HepG2 (cell line): ENCODE results near the gene TRPC4. TPM values are rescaled to one million over a fixed set of nuclear protein-coding genes. Genes with fewer than 3 reads are reported as not detected.

ENCODE experiments used
- ATAC-seq: fragments of 200-7000 bp; cut with Tn5 transposase; 3 replicates; pipeline ENCODE4 v1.9.1; 2020; ENCODE audit warnings: mild to moderate bottlenecking, moderate library complexity
- BruUV-seq: library from RNA; stranded (reverse); fragments of 400-500 nt; replicated peaks from 2 replicates; lab custom pipeline; 2021; lab: Mats Ljungman, UMichigan
- CTCF ChIA-PET: fragments of 300-600 bp; formaldehyde crosslinking; extraction: SDS; loops from one replicate; lab custom pipeline; 2021; ENCODE audit warnings: low total read pairs, inconsistent platforms, low intra/inter-chr PET ratio; lab: Yijun Ruan, JAX
- POLR2A ChIA-PET: fragments of 350-600 bp; sonication (Branson Sonifier 250); formaldehyde crosslinking; loops from one replicate; lab custom pipeline; 2020; ENCODE audit warnings: antibody characterized with exemption, inconsistent platforms; lab: Yijun Ruan, JAX
- DNase-seq: peaks from one replicate; pipeline ENCODE4 v3.0.0-alpha.2; 2015; ENCODE audit warnings: low spot score
- FAIRE-seq: peaks from 3 replicates; lab custom pipeline; 2011; peaks lifted over from hg19 to GRCh38; lab: Jason Lieb, UNC
- H2AFZ ChIP-seq: one replicate; pipeline ENCODE4 v1.6.1; 2011; ENCODE audit warnings: low read length, inconsistent platforms
- H3K27ac ChIP-seq: fragments of 300-600 bp; 3 replicates; pipeline ENCODE4 v1.8.0; 2011; ENCODE audit warnings: mixed run types, mild to moderate bottlenecking, mixed read lengths, low read length, inconsistent platforms; ENCODE audit not compliant: insufficient read depth; ENCODE audit errors: extremely low read length
- H3K27me3 ChIP-seq, 2 experiments: fragments of 200-600 bp in 1 of 2; 2 replicates in 1 of 2; 3 replicates in 1 of 2; pipeline versions ENCODE4 v1.6.0 to v1.8.0; 2011; ENCODE audit warnings: low read length in 2 of 2, mild to moderate bottlenecking in 2 of 2, moderate library complexity in 2 of 2, inconsistent platforms in 1 of 2; ENCODE audit not compliant: insufficient read depth in 2 of 2, control insufficient read depth in 1 of 2
- H3K36me3 ChIP-seq, 2 experiments: fragments of 200-600 bp in 1 of 2; replicated peaks in 1 of 2; 2 replicates in 1 of 2; 3 replicates in 1 of 2; pipeline versions ENCODE4 v1.5.1 to v1.8.0; 2011; ENCODE audit warnings: low read length in 2 of 2, inconsistent platforms in 1 of 2; ENCODE audit not compliant: insufficient read depth in 2 of 2, control insufficient read depth in 1 of 2
- H3K4me1 ChIP-seq: 2 replicates; pipeline ENCODE4 v1.5.1; 2012; ENCODE audit warnings: low read length, inconsistent platforms; ENCODE audit not compliant: insufficient read depth
- H3K4me2 ChIP-seq: 2 replicates; pipeline ENCODE4 v1.6.0; 2011; ENCODE audit warnings: low read depth, low read length, inconsistent platforms
- H3K4me3 ChIP-seq, 3 experiments: fragments of 200-600 bp in 1 of 3; sonication (generic), shearing (Covaris generic) in 1 of 3; replicated peaks in 1 of 3; 2 replicates each; pipeline ENCODE4 v1.5.1; 2011 to 2016; ENCODE audit warnings: low read length in 3 of 3, inconsistent platforms in 2 of 3, low read depth in 2 of 3, mild to moderate bottlenecking in 2 of 3, control low read depth in 1 of 3, mixed read lengths in 1 of 3; ENCODE audit not compliant: insufficient read depth in 1 of 3
- H3K79me2 ChIP-seq: one replicate; pipeline ENCODE4 v1.6.1; 2011; ENCODE audit warnings: low read length, inconsistent platforms; ENCODE audit not compliant: insufficient read depth
- H3K9ac ChIP-seq: 2 replicates; pipeline ENCODE4 v1.6.0; 2011; ENCODE audit warnings: mild to moderate bottlenecking, low read depth, low read length, inconsistent platforms; ENCODE audit not compliant: insufficient read depth
- H3K9me3 ChIP-seq: 2 replicates; pipeline ENCODE4 v1.5.1; 2012; ENCODE audit warnings: mild to moderate bottlenecking, low read length
- H4K20me1 ChIP-seq: 2 replicates; pipeline ENCODE4 v1.6.0; 2011; ENCODE audit warnings: inconsistent platforms, mild to moderate bottlenecking, low read length, moderate library complexity; ENCODE audit not compliant: insufficient read depth
- PHF8 ChIP-seq: sonication (generic); formaldehyde crosslinking; IDR thresholded peaks from 2 replicates; pipeline ENCODE4 v1.5.0; 2020; ENCODE audit warnings: missing genetic modification reagents
- SPEN ChIP-seq: sonication (generic); formaldehyde crosslinking; IDR thresholded peaks from 2 replicates; pipeline ENCODE4 v1.5.1; 2020; ENCODE audit warnings: low read depth, mild to moderate bottlenecking, missing genetic modification reagents
- WGBS: methylation state at CpG from one replicate; pipeline ENCODE4 v1.1.6; 2017; ENCODE audit warnings: low lambda C conversion rate; 5-methylcytosine and 5-hydroxymethylcytosine counted together
- in situ Hi-C: cut with HindIII; loops from 2 replicates; pipeline ENCODE4 v1.10.0; 2017; ENCODE audit warnings: low pct_unique_long_range_greater_than_20kb; ENCODE audit not compliant: extremely low pct_ligation_motif_present
- intact Hi-C: fragments of 100-400 bp; cut with micrococcal nuclease; formaldehyde crosslinking; loops from one replicate; pipeline ENCODE4 v1.10.0; 2022; ENCODE audit not compliant: unreplicated experiment
- polyA plus RNA-seq, 8 experiments: library from polyadenylated mRNA; depleted of rRNA in 3 of 8; stranded (reverse) in 7 of 8; unstranded in 1 of 8; fragments of >200 nt; fragmentation: Illumina TruSeq in 4 of 8; extraction: Trizol in 4 of 8; gene quantifications; 2 replicates each; pipeline versions ENCODE4 v1.2.1 to v1.2.3, GENCODE V29; 2011 to 2016; ENCODE audit warnings: low read depth in 4 of 8, missing spikeins in 1 of 8, mixed read lengths in 1 of 8; ENCODE audit not compliant: insufficient read depth in 1 of 8
- total RNA-seq, 5 experiments: library from RNA; depleted of rRNA; stranded (reverse); fragments of >200 nt; fragmentation: Illumina TruSeq; extraction: Trizol; gene quantifications; 2 replicates each; pipeline ENCODE4 v1.2.3, GENCODE V29; 2016; ENCODE audit warnings: low read depth in 1 of 5
- TF ChIP-seq, protein P1 (sequence below): fragments of 450-650 bp; IDR thresholded peaks from 2 replicates; pipeline ENCODE4 v1.6.1; 2017; ENCODE audit warnings: mild to moderate bottlenecking
- TF ChIP-seq, protein P2 (sequence below): fragments of 450-650 bp; IDR thresholded peaks from 2 replicates; pipeline ENCODE4 v1.6.1; 2016
- TF ChIP-seq, protein P3 (sequence below): sonication (generic); formaldehyde crosslinking; IDR thresholded peaks from 2 replicates; pipeline ENCODE4 v1.5.0; 2020; ENCODE audit warnings: mild to moderate bottlenecking, missing genetic modification reagents, borderline replicate concordance

TRPC4 gene
- total and polyA plus RNA-seq, 2 of the 13 experiments (the other 11 are each of a cell fraction or from before 2014, with no cell fraction given): not detected

DNA sequence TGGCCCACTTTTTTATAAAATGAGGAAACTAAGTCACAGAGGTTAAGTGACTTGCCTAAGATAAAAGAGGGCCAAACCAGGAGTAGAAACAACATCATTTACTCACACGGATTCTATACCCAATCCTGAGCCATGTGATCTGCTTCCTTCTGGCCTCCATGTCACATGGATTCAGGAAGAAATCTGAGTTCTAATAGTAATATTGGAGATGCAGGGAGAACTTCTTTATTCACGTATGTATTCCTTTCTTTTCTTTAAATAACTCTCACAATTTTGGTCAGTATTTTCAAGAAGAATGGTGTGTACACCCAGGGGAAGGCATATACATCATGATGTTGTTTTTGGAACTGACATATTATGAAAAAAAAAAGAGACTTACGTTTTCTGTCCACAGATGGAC, 272.8 kb downstream of the TRPC4 start:
- Histone ChIP-seq H2AFZ (no peak overlapping the region), H3K79me2 (no peaks in the 10 kb centered on the region), H3K9ac (no peak overlapping the region), H3K27ac (no peak overlapping the region), H3K27me3 (no peaks in the 10 kb centered on the region), H3K9me3 (no peaks in the 10 kb centered on the region), H4K20me1 (no peaks in the 10 kb centered on the region), H3K36me3 (no peaks in the 10 kb centered on the region), H3K4me3 (no peak overlapping the region), H3K4me2 (no peak overlapping the region), H3K4me1 (no peaks in the 10 kb centered on the region)
- intact Hi-C loops (no loop called here), in situ Hi-C loops (no loop called here)
- under 1% methylated on average over 3 of the region's 3 CpGs for WGBS
- ATAC-seq (no peak), FAIRE-seq (no peak), DNase-seq (no peak)
- no TSS peak for BruUV-seq
- no peak for TF ChIP-seq PHF8 (CRISPR knock-in tag)
- TF ChIP-seq SPEN (CRISPR knock-in tag): no peak
- TF ChIP-seq, protein P1, sequence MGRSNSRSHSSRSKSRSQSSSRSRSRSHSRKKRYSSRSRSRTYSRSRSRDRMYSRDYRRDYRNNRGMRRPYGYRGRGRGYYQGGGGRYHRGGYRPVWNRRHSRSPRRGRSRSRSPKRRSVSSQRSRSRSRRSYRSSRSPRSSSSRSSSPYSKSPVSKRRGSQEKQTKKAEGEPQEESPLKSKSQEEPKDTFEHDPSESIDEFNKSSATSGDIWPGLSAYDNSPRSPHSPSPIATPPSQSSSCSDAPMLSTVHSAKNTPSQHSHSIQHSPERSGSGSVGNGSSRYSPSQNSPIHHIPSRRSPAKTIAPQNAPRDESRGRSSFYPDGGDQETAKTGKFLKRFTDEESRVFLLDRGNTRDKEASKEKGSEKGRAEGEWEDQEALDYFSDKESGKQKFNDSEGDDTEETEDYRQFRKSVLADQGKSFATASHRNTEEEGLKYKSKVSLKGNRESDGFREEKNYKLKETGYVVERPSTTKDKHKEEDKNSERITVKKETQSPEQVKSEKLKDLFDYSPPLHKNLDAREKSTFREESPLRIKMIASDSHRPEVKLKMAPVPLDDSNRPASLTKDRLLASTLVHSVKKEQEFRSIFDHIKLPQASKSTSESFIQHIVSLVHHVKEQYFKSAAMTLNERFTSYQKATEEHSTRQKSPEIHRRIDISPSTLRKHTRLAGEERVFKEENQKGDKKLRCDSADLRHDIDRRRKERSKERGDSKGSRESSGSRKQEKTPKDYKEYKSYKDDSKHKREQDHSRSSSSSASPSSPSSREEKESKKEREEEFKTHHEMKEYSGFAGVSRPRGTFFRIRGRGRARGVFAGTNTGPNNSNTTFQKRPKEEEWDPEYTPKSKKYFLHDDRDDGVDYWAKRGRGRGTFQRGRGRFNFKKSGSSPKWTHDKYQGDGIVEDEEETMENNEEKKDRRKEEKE: no peak
- TF ChIP-seq, protein P2, sequence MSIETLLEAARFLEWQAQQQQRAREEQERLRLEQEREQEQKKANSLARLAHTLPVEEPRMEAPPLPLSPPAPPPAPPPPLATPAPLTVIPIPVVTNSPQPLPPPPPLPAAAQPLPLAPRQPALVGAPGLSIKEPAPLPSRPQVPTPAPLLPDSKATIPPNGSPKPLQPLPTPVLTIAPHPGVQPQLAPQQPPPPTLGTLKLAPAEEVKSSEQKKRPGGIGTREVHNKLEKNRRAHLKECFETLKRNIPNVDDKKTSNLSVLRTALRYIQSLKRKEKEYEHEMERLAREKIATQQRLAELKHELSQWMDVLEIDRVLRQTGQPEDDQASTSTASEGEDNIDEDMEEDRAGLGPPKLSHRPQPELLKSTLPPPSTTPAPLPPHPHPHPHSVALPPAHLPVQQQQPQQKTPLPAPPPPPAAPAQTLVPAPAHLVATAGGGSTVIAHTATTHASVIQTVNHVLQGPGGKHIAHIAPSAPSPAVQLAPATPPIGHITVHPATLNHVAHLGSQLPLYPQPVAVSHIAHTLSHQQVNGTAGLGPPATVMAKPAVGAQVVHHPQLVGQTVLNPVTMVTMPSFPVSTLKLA: peak; percentile 51; the same call in 1 of the 2 replicates
- ChIA-PET CTCF (no interaction called here), POLR2A (no interaction called here)

DNA sequence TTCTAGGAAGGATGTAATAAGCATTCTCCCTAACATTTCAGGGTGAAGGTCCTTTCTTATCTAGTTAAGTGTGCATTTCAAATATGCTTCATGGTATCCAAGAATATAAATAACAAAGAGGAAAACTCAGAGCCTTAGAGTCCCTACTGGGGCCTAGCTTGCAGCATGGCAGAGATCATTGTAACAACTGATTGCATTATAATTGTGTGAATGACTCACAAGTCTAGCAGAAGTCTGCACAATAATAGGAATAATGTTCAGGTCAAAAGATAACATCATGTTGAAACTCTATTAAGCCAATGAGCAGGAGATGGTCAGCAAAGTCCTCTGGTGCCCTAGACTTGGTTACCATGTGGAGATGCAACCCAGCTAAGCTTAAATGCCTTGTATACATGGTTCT, 274.4 kb downstream of the TRPC4 start:
- FAIRE-seq: no peak
- Histone ChIP-seq H3K27ac (no peak overlapping the region), H4K20me1 (no peaks in the 10 kb centered on the region), H3K9me3 (no peaks in the 10 kb centered on the region), H3K4me2 (no peak overlapping the region), H3K36me3 (no peaks in the 10 kb centered on the region), H3K27me3 (no peaks in the 10 kb centered on the region), H3K4me3 (no peak overlapping the region), H3K4me1 (no peaks in the 10 kb centered on the region), H3K79me2 (no peaks in the 10 kb centered on the region), H2AFZ (no peak overlapping the region), H3K9ac (no peak overlapping the region)
- intact Hi-C loops (no loop called here), in situ Hi-C loops (no loop called here)
- ChIA-PET CTCF (no interaction called here), POLR2A (no interaction called here)
- DNase-seq: no peak
- BruUV-seq: no TSS peak
- ATAC-seq: no peak
- TF ChIP-seq, protein P3, sequence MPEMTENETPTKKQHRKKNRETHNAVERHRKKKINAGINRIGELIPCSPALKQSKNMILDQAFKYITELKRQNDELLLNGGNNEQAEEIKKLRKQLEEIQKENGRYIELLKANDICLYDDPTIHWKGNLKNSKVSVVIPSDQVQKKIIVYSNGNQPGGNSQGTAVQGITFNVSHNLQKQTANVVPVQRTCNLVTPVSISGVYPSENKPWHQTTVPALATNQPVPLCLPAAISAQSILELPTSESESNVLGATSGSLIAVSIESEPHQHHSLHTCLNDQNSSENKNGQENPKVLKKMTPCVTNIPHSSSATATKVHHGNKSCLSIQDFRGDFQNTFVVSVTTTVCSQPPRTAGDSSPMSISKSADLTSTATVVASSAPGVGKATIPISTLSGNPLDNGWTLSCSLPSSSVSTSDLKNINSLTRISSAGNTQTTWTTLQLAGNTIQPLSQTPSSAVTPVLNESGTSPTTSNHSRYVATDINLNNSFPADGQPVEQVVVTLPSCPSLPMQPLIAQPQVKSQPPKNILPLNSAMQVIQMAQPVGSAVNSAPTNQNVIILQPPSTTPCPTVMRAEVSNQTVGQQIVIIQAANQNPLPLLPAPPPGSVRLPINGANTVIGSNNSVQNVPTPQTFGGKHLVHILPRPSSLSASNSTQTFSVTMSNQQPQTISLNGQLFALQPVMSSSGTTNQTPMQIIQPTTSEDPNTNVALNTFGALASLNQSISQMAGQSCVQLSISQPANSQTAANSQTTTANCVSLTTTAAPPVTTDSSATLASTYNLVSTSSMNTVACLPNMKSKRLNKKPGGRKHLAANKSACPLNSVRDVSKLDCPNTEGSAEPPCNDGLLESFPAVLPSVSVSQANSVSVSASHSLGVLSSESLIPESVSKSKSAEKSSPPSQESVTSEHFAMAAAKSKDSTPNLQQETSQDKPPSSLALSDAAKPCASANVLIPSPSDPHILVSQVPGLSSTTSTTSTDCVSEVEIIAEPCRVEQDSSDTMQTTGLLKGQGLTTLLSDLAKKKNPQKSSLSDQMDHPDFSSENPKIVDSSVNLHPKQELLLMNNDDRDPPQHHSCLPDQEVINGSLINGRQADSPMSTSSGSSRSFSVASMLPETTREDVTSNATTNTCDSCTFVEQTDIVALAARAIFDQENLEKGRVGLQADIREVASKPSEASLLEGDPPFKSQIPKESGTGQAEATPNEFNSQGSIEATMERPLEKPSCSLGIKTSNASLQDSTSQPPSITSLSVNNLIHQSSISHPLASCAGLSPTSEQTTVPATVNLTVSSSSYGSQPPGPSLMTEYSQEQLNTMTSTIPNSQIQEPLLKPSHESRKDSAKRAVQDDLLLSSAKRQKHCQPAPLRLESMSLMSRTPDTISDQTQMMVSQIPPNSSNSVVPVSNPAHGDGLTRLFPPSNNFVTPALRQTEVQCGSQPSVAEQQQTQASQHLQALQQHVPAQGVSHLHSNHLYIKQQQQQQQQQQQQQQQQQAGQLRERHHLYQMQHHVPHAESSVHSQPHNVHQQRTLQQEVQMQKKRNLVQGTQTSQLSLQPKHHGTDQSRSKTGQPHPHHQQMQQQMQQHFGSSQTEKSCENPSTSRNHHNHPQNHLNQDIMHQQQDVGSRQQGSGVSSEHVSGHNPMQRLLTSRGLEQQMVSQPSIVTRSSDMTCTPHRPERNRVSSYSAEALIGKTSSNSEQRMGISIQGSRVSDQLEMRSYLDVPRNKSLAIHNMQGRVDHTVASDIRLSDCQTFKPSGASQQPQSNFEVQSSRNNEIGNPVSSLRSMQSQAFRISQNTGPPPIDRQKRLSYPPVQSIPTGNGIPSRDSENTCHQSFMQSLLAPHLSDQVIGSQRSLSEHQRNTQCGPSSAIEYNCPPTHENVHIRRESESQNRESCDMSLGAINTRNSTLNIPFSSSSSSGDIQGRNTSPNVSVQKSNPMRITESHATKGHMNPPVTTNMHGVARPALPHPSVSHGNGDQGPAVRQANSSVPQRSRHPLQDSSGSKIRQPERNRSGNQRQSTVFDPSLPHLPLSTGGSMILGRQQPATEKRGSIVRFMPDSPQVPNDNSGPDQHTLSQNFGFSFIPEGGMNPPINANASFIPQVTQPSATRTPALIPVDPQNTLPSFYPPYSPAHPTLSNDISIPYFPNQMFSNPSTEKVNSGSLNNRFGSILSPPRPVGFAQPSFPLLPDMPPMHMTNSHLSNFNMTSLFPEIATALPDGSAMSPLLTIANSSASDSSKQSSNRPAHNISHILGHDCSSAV (CRISPR knock-in tag): no peak
